Measurements from ENCODE around the gene UNC13A. TPM values are rescaled to one million over a fixed set of nuclear protein-coding genes. Genes with fewer than 3 reads are reported as not detected.

Gene UNC13A
- total RNA-seq, 4 donors from 2014 or later: 0.38 to 0.83 (median 0.62) TPM

DNA sequence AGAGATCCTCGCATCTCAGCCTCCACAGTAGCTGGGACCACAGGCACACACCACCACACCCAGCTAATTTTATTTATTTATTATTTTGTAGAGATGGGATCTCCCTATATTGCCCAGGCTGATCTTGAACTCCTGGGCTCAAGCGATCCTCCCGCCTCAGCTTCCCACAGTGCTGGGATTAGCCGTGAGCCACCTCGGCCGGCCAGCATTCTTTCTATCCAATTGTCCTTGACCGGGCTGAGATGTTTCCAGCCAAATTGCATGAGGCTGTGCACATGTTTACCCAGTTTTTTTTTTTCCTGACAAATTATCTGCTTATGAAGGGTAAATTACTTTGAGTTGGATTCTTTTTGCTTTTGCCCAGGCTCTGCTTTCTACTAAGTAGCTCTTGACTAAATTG is 28.2 kb downstream of the UNC13A start:
- no peaks in the 10 kb centered on the region for H3K36me3 ChIP-seq
- H3K27me3 ChIP-seq: no peaks in the 10 kb centered on the region
- TF ChIP-seq, protein P1, sequence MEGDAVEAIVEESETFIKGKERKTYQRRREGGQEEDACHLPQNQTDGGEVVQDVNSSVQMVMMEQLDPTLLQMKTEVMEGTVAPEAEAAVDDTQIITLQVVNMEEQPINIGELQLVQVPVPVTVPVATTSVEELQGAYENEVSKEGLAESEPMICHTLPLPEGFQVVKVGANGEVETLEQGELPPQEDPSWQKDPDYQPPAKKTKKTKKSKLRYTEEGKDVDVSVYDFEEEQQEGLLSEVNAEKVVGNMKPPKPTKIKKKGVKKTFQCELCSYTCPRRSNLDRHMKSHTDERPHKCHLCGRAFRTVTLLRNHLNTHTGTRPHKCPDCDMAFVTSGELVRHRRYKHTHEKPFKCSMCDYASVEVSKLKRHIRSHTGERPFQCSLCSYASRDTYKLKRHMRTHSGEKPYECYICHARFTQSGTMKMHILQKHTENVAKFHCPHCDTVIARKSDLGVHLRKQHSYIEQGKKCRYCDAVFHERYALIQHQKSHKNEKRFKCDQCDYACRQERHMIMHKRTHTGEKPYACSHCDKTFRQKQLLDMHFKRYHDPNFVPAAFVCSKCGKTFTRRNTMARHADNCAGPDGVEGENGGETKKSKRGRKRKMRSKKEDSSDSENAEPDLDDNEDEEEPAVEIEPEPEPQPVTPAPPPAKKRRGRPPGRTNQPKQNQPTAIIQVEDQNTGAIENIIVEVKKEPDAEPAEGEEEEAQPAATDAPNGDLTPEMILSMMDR (IDR thresholded peaks at IDR 0.05): no peak
- TF ChIP-seq POLR2A (IDR thresholded peaks at IDR 0.05): no peak
- no peak overlapping the region for H3K27ac ChIP-seq
- H3K9me3 ChIP-seq: peaks cover 0 to 8% (median 2%) of the 10 kb centered on the region in 4 donors
- no peak overlapping the region for H3K4me3 ChIP-seq
- DNase-seq: no peak
- no peaks in the 10 kb centered on the region for H3K4me1 ChIP-seq

DNA sequence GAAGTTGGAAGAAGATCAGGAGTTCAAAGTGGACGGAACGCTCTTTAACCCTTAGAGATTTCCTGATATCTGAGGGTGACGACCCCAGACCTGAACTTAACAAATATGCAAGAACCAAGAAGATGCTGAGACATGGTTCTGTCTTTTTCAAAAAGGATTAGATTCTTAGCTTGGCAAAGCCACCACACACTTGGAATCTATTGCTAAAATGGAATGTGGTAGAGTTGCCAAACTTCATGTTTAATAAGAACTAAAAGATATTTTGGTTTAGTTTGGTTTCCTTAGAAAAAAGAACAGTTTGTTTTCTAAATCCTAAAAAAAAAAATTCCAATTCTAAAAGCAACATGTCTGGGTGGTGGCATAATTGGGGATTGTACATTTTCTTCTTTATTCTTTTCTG is 29.5 kb downstream of the UNC13A start:
- DNase-seq: no peak
- Histone ChIP-seq H3K9me3 (no peaks in the 10 kb centered on the region), H3K4me3 (no peak overlapping the region), H3K27me3 (no peaks in the 10 kb centered on the region), H3K36me3 (no peaks in the 10 kb centered on the region), H3K4me1 (no peaks in the 10 kb centered on the region), H3K27ac (peak overlapping the region in 1 of 4 donors; percentile 35)
- no peak for TF ChIP-seq POLR2A (IDR thresholded peaks at IDR 0.05)
- TF ChIP-seq, protein P1 (IDR thresholded peaks at IDR 0.05): no peak

DNA sequence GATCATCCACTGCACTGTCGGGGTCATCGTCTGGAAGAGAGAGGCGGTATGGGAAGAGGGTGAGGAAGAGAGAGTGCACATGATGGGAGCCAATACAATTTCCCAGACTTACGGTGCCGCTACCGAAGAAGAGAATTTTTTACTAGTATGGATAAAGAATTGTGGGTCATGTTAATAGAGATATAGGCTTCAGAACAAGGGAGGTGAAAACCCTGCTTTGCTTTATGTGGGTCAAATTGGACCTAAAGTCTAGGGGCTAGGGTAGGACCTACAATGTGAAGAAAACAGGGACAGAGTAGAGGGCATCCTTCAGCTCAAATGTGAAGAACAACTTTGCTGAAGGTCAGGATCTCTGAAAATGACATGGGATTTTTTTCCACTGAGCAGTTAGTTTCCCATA is 29.9 kb downstream of the UNC13A start:
- no peak for DNase-seq
- TF ChIP-seq, protein P1 (IDR thresholded peaks at IDR 0.05): no peak
- TF ChIP-seq POLR2A (IDR thresholded peaks at IDR 0.05): no peak
- Histone ChIP-seq H3K4me3 (no peak overlapping the region), H3K4me1 (no peaks in the 10 kb centered on the region), H3K27ac (no peak overlapping the region), H3K36me3 (no peaks in the 10 kb centered on the region), H3K9me3 (no peaks in the 10 kb centered on the region), H3K27me3 (no peaks in the 10 kb centered on the region)

DNA sequence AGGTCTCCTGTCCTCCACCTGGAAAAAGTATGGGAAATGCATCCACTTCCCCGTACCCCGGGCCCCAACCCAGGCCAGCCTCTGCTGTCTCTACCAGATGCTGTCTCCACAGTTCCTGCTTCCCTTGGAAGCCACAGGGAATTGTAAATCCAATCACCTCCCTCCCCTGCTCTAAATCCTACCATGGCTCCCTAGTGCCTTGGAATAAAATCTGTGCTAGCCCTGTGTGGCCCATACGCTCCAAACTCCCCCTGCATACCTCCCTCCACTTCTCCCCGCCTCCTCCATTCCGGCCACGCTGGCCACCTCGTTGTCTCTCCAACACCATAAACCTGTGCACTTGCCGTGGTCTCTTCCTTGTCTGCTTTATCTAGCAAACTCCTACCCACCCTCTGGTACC is 31.2 kb downstream of the UNC13A start:
- Histone ChIP-seq H3K9me3 (no peaks in the 10 kb centered on the region), H3K27me3 (no peaks in the 10 kb centered on the region), H3K4me3 (no peak overlapping the region), H3K27ac (no peak overlapping the region), H3K4me1 (no peaks in the 10 kb centered on the region), H3K36me3 (no peaks in the 10 kb centered on the region)
- TF ChIP-seq, protein P1 (IDR thresholded peaks at IDR 0.05): no peak
- no peak for TF ChIP-seq POLR2A (IDR thresholded peaks at IDR 0.05)
- DNase-seq: no peak

DNA sequence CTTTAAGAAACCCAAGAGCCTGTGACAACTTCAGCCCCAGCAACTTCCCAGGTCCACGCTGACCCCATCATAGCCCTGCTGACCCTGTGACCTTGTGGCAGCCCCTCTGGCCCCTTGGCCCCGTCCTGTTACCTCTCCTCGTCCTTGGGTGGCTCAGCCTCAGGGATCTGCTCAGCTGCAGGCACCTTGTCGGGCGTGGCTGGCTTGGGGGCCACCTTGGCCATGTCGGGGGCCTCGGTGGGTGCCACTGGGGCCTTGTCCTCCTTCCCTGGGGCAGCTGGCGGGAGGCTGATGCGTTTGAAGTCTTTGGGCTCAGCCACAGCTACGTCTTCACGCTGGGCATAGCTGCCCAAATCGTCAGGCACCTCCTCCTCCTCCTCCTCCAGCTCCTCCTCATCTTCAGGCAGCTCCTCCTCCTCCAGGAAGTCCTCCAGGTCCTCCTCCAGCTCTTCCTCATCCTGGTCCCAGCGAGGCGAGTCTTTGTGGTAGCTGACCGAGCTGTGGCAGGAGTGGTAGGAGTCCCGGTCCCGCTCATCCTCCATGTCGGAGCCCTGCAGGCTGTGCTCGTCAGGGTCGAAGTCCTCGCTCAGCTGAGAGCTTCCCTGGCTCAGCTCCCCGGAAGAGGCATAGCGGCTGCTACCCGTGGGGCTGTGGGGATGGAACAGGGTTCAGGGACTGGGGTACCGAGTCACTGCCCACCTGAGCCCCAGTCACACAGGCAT is 32.2 kb downstream of the UNC13A start:
- TF ChIP-seq, protein P1 (IDR thresholded peaks at IDR 0.05): no peak
- no peak for TF ChIP-seq POLR2A (IDR thresholded peaks at IDR 0.05)
- Histone ChIP-seq H3K4me1 (no peaks in the 10 kb centered on the region), H3K4me3 (no peak overlapping the region), H3K27me3 (no peaks in the 10 kb centered on the region), H3K9me3 (no peaks in the 10 kb centered on the region), H3K27ac (no peak overlapping the region), H3K36me3 (no peaks in the 10 kb centered on the region)
- DNase-seq: no peak
